Pons (tissue), 1 donor: ENCODE data around the gene IGFALS.

ENCODE experiments used
- DNase-seq: peaks from one replicate; pipeline ENCODE4 v3.0.0-alpha.2; 2016; ENCODE audit warnings: low spot score

The IGFALS gene

DNA sequence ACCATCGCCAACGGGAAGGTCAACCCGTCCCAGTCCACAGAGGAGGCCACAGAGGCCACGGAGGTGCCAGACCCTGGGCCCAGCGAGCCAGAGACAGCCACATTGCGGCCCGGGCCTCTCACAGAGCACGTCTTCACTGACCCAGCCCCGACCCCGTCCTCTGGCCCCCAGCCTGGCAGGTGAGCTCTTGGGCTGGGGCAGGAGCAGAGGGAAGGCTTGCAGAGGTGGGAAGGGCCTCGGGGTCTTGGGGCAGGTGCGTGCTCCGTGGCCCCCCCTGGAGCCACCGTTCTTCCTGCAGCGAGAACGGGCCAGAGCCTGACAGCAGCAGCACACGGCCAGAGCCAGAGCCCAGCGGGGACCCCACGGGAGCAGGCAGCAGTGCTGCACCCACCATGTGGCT lies 27.3 kb downstream of the IGFALS start:
- DNase-seq = no peak

DNA sequence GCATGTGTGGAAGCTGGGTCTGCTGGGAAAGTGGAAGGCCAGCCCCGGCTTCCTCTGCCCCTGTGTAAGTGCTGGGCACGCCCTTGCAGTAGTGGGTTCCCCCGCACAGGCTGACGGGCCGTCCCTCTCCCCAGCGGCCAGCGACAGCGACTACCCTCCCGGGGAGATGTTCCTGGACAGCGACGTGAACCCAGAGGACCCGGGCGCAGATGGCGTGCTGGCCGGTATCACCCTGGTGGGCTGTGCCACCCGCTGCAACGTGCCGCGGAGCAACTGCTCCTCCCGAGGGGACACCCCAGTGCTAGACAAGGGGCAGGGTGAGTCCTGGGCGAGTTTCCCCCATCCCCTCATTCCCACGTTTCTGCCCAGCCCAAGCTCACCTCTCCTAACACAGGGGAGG lies 27.7 kb downstream of the IGFALS start:
- no peak for DNase-seq

DNA sequence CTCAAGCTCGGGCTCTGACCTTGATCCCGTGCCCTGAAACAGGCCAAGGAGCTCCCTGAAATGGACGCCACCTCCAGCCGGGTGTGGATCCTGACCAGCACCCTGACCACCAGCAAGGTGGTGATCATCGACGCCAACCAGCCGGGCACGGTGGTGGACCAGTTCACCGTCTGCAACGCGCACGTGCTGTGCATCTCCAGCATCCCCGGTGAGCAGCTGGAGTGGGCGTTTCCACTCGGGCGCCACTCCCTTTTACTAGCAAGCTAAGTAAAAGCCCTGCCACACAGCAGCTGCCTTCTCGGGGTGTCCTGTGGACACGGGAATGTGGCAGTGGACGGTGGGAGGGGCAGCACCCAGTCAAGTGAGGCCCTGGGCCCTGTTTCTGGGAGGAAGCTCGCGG lies 28.5 kb downstream of the IGFALS start:
- no peak for DNase-seq

DNA sequence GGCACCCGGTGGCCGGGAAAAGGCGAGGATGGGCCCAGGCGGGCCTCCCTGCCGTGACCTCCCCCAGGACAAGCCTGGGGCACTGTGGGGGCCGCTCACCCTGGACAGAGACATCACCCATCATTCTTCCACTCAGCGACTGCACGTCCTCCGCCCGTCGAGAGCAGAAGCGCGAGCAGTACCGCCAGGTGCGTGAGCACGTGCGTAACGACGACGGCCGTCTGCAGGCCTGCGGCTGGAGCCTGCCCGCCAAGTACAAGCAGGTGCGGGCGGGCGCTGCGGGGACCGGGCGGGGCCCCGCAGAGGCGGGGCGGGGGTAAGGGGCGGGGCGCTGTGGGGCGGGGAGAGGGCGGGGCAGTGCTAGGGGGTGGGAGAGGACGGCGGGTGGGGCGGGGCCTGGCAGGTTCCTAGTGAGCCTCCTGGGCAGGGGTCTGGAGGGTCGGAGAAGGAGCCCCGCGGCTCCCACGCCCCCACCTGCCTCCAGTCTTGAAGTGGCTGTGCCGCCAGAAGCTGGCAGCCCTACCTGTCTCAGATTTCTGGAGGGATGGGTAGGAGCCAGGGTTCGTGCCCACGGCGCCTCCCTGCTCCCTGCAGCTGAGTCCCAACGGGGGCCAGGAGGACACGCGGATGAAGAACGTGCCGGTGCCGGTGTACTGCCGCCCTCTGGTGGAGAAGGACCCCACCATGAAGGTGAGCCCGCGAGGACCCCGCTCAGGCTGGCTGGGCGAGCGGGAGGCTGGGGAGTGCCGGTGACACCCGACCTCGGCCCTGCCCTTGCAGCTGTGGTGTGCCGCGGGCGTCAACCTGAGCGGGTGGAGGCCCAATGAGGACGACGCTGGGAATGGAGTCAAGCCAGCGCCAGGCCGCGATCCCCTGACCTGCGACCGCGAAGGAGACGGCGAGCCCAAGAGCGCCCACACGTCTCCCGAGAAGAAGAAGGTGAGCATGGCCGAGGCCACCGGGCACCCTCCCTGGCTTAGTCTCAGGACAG lies 29.7 kb downstream of the IGFALS start:
- DNase-seq = no peak

DNA sequence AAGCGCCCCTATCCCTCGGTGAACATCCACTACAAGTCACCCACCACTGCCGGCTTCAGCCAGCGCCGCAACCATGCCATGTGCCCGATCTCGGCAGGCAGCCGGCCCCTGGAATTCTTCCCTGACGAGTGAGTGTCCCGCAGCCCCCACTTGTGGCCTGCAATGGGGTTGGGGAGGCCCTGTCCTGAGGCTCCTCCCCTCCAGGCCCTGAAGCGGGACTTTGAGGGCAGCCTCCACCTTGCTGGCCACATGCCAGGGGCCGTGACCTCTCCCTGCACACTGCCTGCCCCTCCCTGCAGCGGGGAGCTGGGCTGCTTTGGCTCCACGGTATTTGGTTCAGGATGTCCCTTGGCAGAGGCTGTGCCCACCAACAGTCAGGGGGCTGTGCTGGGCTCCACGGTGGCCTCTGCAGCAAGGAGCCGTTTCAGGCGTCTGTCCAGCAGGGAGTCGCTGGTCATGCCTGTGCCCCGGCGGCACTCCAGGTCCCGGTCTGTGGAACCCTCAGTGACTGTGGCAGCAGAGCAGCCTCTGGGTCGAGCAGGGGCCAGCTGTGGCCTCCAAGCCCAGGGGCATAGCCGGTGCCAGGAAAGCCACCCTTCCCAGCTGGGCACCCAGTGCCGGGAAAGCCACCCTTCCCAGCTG lies 30.5 kb downstream of the IGFALS start:
- no peak for DNase-seq

DNA sequence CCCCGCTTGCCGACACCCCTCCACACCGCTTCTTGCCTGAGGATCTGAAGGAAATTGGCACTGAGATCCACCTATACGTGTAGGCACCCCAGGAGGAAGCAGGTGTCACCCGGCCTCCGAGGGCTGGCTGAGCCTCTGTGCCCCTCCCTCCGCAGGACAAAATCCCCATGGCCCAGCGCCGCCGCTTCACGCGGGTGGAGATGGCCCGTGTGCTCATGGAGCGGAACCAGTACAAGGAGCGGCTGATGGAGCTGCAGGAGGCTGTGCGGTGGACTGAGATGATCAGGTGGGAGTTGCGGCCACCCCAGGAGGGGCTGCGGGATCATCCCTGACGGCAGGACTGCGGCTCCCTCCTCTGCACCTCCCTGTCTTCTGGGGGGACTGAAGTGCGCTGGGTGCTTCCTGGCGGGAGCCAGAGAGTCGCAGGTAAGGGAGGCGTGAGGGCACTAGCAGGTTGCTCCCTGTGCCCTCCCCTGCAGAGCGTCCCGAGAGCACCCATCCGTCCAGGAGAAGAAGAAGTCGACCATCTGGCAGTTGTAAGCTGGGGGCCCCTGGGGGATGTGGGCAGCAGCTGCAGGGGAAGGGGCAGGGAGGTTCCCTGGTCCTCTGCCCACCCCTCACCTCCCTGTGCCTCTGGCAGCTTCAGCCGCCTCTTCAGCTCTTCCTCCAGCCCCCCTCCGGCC lies 31.2 kb downstream of the IGFALS start:
- no peak for DNase-seq

DNA sequence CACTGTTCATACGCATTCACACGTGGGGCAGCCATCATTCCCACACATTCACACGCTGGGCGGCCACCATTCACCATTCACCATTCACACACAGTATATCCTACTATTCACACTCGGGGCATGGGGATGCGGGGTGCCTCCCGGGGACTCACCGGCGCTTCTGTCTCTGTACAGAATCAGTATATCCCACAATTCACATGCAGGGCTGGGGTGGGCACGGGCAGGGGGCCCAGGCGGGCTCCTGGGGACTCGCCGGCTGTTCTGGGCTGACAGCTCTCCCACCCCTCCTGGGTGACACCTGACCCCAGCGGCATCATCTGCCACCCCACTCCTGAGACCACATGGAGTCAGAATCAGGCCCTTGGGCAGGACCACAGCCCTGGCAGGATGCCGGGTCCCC lies 31.8 kb downstream of the IGFALS start:
- DNase-seq = no peak

DNA sequence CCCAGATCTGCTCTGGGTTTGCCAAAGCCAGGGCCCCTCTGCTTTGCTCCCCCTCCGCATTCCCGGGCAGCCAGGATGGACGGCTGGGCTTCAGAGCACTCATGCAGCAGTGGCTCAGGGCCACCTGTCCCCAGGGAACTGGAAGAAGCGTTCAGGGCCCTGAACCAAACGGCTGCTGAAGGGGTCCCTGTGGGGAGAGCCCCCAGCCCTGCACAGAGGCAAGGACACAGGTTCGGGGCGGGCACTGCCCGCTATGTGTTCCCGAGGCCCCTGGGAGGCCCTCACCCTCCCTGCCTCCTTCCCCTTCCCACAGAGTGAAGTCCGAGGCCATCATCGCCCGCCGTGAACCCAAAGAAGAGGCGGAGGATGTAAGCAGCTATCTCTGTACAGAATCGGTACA lies 32.6 kb downstream of the IGFALS start:
- no peak for DNase-seq

DNA sequence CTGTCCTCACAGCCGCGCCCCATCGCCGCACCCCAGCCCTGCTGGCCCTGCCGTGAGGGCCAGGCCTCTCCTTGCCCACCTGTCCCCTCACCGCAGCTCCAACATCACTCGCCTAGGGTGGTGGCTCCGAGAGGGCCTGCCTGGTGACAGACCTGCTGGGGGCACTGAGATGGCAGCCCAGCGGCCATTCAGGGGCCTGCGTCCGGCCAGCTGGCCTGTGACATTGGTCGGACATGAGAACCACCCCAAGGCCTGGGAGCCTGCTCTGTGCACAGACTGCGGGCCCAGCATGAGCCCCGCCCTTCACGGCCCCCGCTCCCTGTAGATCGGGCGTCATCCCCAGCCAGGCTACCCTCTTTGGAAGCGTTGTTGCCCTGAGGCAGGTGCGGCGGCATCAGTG lies 34.0 kb downstream of the IGFALS start:
- DNase-seq = no peak

DNA sequence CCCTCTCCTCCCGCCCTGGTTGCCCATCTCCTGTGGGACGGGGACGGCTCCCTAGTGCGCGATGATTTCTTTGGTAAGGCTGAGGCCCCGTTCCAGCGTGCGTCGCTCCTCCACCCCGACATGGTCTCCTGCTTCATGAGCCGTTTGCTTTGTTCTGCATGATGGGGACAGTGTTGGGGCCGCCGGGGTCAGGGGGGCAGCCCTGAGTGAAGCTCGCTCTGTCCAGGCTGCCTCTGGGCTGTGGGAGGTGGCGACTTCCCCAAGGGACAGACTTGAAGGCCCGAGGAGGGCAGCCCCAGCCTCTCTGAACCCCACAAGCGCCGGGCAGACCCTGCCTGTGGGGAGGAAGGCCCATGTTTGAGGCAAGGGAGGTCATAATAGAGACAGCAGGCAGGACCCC lies 34.6 kb downstream of the IGFALS start:
- DNase-seq = no peak

DNA sequence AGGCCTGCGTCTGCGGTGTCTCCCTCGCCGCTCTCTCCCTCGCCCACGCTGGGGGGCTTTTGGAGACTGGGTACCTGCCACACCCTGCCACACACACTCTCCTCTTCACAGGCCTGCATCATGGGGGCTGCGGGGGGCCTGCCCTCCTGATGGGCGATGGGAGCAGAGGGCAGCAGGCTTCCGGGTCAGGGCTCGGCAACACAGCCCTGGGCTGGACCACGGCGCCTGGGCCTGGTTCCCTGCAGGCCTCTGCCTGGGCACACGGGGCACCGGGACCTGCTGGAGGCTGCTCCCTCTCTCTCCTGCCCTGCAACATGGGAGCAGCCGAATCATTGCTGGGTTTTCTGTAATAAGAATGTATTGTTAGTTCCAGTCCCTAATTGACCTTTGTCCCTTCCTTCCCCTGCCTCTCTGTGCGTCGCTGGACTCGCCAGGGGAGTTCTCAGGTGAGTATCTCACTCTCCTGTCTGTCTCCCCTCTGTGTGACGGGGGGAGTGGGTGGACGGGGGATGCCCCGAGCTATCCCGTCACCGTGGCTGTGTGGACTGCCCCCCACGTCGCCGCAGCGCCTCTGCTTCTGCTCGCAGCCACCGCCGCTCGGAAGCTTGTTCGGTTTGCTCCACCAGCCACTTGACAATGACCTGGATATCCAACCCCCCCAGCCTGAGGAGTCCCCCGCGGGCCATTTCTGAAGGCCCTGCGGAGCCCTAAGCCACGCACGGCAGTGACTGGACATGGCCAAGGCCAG lies 35.6 kb downstream of the IGFALS start:
- no peak for DNase-seq

DNA sequence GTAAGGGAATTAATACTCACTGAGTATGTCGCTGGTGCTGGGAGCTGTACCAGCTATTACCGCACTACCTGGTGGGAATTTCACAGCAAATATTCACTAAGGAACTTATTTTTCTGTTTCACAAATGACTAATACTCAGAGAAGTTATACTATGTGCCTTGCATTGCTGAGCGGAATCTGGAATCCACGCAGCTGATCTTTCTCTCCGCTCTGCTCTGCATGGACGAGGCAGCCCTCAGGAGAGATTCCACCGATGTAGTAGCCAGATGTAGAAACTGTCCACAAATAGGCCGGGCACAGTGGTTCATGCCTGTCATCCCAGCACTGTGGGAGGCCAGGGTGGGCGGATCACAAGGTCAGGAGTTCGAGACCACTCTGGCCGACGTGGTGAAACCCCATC lies 39.3 kb downstream of the IGFALS start:
- DNase-seq = no peak

DNA sequence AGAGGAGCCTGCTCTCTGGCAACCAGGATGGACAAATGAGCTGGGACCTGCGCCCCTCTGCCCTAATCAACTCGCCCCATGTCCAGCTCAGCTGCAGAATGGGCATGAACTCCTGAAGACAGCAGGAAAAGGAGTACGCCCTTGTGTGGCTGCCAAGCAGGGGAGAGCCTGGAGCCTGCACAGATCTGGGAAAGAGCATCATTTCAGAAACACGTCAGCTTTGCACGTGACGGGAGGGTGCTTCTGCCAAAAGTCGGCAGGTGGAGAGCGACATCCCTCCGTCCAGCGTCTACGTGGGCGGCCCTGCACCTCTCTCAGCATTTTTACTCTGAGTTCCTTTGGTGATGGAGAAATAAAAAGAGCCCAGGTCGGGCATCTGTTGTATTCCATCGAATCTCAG lies 40.7 kb downstream of the IGFALS start:
- DNase-seq = no peak

DNA sequence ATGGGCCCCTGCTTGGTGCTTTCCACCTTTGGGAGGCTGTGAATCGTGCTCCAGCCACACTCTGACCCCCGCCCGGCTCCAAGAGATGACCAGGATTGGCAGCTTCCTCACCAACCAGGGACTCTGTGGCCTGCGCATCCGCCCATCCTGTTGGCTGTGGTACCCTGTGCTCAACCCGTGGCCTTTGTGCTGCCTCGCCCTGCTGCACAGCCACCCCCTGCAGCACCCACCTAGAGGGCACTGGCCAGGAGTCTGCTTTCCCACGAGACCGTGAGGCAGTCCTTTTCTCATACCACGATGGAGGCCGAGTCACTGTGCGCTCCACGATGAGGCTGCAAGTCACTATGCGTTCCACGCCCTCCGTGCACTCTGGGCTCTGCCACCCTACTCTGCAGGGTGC lies 41.6 kb downstream of the IGFALS start:
- no peak for DNase-seq

DNA sequence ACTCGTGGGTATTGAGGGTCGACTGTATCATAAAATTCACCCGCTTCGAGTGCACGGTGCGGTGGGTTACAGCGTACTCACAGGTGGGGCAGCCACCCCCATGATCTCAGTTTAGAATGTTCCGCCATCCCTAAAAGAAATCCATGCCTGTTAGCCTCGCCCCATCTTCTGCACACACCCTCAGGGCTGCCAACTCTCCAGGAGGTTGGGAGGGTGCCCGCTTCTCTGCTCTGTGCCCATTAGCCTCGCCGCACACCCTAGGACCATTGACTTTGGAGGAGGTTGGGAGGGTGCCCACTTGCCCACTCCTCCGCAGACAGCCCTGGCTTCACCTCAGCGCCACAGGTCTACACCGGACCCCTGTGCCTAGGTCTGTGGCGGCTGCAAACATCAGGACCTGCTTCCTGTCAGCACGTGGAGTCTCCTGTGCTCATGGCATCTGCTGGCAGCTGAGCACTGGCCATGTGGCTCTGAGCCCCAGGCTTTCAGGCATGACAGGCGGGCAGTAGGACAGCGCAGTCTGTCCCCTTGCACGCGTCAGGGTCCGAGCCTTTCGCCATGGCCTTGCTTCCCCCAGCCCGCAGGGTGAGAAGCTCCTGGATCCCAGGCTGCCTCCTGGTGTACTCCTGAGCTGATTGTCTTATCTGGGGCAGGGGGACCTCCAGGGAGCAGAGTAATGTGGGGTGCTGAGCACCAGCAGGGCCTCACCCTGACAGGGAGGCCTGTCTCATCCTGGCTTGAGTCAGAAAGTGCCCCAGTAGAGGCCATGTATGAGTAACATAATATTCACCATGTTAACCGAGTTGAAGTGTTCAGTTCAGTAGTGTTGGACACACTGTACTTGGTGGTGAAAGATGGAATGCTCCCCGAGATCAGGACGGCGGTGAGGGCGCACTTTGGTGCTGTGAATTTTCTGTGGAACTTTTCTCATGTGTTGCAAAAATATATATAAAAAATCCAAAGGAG lies 44.1 kb downstream of the IGFALS start:
- DNase-seq = no peak

DNA sequence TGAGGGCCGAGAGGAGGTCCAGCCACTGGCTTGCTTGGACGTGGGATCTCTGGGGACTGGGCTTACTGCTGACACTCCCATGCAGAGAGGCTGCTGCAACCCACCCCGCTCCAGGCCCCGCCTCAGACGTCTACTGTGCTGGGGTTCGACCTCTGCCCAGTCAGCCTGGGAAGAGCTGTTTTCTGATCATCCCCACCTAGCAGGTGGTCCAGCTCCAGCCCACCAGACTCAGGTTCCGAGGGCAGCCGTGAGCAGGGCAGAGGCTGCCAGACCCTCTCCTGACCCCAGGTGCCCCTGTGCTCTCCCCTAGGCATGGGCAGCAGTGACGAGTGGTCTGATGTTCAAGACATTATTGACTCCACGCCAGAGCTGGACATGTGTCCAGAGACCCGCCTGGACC lies 45.6 kb downstream of the IGFALS start:
- no peak for DNase-seq

DNA sequence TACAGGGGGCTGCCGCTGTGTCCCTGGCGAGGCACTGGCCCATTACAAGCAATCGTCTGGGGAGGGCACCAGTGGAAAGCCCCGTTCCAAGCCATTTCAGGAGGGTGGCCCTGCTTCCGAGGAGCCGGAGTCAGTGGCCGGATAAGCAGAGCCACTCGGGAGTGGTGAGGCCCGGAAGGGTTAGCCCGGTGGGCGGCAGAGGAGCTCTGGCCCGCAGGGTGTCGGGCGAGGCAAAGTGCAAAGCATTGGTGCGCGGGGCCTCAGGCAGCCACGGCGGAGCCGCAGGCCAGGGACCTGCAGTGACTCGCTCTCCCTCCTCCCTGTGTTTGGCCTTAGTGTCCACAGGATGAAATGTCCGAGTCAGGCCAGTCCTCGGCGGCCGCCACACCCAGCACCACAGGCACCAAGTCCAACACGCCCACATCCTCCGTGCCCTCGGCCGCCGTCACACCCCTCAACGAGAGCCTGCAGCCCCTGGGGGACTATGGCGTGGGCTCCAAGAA lies 46.8 kb downstream of the IGFALS start:
- no peak for DNase-seq

DNA sequence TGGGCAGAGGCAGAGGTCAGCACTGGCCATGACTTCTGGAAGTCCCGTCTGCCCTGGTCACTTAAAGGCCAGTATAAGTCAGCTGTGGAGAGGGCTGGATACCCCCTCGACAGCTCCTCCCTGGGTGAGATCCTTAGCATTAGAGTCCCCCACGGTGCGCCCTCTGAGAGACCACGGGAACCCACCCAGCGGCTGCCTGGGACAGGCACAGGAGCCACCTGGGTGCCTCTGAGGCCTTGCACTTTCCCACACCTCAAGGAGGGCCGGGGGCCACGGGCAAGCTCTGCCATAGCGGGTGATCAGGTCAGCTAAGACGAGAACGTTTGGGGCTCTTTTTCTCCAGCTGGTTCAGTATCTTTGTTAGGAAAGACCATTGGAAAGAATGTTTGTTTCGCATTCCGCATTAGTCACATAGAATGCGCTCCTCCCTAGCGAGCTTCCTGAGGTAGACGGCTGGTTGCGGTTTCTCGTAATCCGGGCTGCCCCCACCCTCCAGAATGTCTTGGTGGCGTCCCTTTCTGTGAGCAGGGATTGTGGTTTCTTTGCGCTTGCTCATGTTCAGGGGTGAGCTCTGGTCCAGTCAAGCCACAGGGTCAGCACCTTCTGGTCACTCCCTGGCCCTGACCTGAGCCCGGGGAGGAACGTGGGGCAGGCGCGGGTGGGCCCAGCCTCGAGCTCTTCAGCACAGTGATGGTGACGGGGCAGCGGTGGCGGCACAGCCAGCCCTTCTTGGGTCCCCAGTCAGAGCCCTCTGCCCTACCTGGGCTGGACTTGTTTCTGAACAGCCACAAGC lies 47.4 kb downstream of the IGFALS start:
- DNase-seq = no peak

DNA sequence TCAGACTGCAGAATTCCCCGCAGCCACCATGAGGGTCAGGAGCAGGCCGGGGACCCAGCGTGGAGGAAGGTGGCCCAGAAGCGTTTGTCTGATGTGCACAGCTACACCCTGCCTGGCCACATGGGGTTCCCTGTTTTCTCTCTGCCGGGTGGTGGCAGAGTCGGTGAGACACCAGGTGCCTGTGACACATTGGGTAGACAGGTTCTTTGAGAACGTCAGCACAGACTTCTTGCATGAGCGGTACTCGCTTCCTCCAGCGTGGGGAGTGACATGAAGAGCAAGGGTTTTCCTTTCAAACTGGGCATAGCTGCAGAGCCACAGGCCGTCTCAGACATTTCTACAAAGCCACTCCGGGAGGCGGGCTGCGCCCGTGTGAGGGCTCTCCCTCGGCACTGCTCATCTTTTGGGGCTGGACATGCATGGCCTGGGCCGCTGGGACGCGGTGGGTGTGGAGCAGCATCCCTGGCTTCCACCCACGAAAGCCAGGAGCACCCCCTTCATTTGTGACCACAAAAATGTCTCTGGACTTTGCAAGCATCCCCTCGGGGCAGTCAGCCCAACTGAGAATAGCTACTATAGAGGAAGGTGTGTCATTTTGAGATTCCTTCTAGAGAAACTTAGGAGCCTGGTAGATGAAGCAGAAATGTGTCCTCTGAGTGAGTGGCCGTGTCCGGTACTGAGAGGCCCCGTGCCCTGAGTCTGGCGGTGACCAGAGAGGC lies 48.2 kb downstream of the IGFALS start:
- no peak for DNase-seq
